Measurements from ENCODE around the gene RNF44. TPM values are rescaled to one million over a fixed set of nuclear protein-coding genes. Genes with fewer than 3 reads are reported as not detected.

RNF44 gene
- total and polyA plus RNA-seq, 2 donors (not counting 1 experiment from before 2014, with no cell fraction given) = 1.4 to 2.6 TPM

GRCh38 chr5:176519810-176520720 is 17.1 kb downstream of the RNF44 start:
- Histone ChIP-seq H3K4me2 (ENCODE audit: extremely low read depth, insufficient read depth, low read length) (no peak overlapping the region), H3K36me3 (ENCODE audit: control insufficient read depth, insufficient read depth, low read length) (no peaks in the 10 kb centered on the region), H3K79me2 (ENCODE audit: control insufficient read depth, insufficient read depth, low read length) (no peaks in the 10 kb centered on the region), H3K4me3 (replicated peaks in 1 of 4; ENCODE audit: control extremely low read depth in 1 of 4, insufficient read depth in 1 of 4, low read depth in 3 of 4, low read length in 4 of 4) (no peak overlapping the region), H3K27ac (ENCODE audit: insufficient read depth, low read length) (no peak overlapping the region), H3K9me3 (ENCODE audit: control insufficient read depth, insufficient read depth, low read depth, low read length) (no peaks in the 10 kb centered on the region), H3K9ac (ENCODE audit: insufficient read depth, low read length) (no peak overlapping the region), H3K27me3 (ENCODE audit: control insufficient read depth, insufficient read depth, low read length) (no peaks in the 10 kb centered on the region), H3K4me1 (ENCODE audit: control insufficient read depth, extremely low read depth, insufficient read depth, low read length) (no peaks in the 10 kb centered on the region), H4K20me1 (ENCODE audit: control insufficient read depth, extremely low read depth, insufficient read depth, low read length) (no peaks in the 10 kb centered on the region), H2AFZ (ENCODE audit: low read length) (no peak overlapping the region)
- no peak for TF ChIP-seq CTCF (conservative IDR thresholded peaks at IDR 0.05 in 1 of 2, IDR thresholded peaks at IDR 0.05 in 1 of 2; ENCODE audit: low read depth in 1 of 2, low read length in 2 of 2)
- TF ChIP-seq EZH2 (IDR thresholded peaks at IDR 0.05; ENCODE audit: low read length, missing control alignments) = no peak
- DNase-seq (ENCODE audit: low read depth in 2 of 2) = no peak

GRCh38 chr5:176517053-176517661 is 20.0 kb downstream of the RNF44 start:
- Histone ChIP-seq H3K4me2 (ENCODE audit: extremely low read depth, insufficient read depth, low read length) (no peak overlapping the region), H3K4me1 (ENCODE audit: control insufficient read depth, extremely low read depth, insufficient read depth, low read length) (no peaks in the 10 kb centered on the region), H3K27me3 (ENCODE audit: control insufficient read depth, insufficient read depth, low read length) (no peaks in the 10 kb centered on the region), H3K36me3 (ENCODE audit: control insufficient read depth, insufficient read depth, low read length) (no peaks in the 10 kb centered on the region), H4K20me1 (ENCODE audit: control insufficient read depth, extremely low read depth, insufficient read depth, low read length) (no peaks in the 10 kb centered on the region), H3K27ac (ENCODE audit: insufficient read depth, low read length) (no peak overlapping the region), H3K9ac (ENCODE audit: insufficient read depth, low read length) (no peak overlapping the region), H3K4me3 (replicated peaks in 1 of 4; ENCODE audit: control extremely low read depth in 1 of 4, insufficient read depth in 1 of 4, low read depth in 3 of 4, low read length in 4 of 4) (no peak overlapping the region), H2AFZ (ENCODE audit: low read length) (no peak overlapping the region), H3K9me3 (ENCODE audit: control insufficient read depth, insufficient read depth, low read depth, low read length) (no peaks in the 10 kb centered on the region), H3K79me2 (ENCODE audit: control insufficient read depth, insufficient read depth, low read length) (no peaks in the 10 kb centered on the region)
- DNase-seq (ENCODE audit: low read depth in 2 of 2) = no peak
- TF ChIP-seq EZH2 (IDR thresholded peaks at IDR 0.05; ENCODE audit: low read length, missing control alignments) = no peak
- TF ChIP-seq CTCF (conservative IDR thresholded peaks at IDR 0.05 in 1 of 2, IDR thresholded peaks at IDR 0.05 in 1 of 2; ENCODE audit: low read depth in 1 of 2, low read length in 2 of 2) = no peak

DNA sequence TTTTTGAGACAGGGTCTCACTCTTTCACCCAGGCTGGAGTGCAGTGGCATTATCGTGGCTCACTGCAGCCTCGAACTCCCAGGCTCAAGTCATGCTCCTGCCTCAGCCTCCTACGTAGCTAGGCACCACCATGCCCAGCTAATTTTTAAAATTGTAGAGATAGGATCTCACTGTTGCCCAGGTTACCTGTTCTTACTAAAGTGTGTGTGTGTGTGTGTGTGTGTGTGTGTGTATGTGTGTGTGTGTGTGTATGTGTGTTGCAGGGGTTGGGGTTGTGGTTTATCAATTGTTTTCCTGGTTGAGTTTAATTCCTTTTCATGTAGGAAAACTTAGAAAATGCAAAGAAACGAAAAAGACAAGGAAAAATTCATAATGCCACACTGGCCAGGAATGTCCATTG is 21.8 kb downstream of the RNF44 start:
- H3K36me3 ChIP-seq (ENCODE audit: control insufficient read depth, insufficient read depth, low read length) = no peaks in the 10 kb centered on the region
- no peak for DNase-seq (ENCODE audit: low read depth in 2 of 2)
- H3K9ac ChIP-seq (ENCODE audit: insufficient read depth, low read length) = no peak overlapping the region
- H4K20me1 ChIP-seq (ENCODE audit: control insufficient read depth, extremely low read depth, insufficient read depth, low read length) = no peaks in the 10 kb centered on the region
- H3K4me2 ChIP-seq (ENCODE audit: extremely low read depth, insufficient read depth, low read length) = no peak overlapping the region
- no peaks in the 10 kb centered on the region for H3K4me1 ChIP-seq (ENCODE audit: control insufficient read depth, extremely low read depth, insufficient read depth, low read length)
- no peaks in the 10 kb centered on the region for H3K79me2 ChIP-seq (ENCODE audit: control insufficient read depth, insufficient read depth, low read length)
- no peaks in the 10 kb centered on the region for H3K27me3 ChIP-seq (ENCODE audit: control insufficient read depth, insufficient read depth, low read length)
- H2AFZ ChIP-seq (ENCODE audit: low read length) = no peak overlapping the region
- H3K27ac ChIP-seq (ENCODE audit: insufficient read depth, low read length) = no peak overlapping the region
- TF ChIP-seq EZH2 (IDR thresholded peaks at IDR 0.05; ENCODE audit: low read length, missing control alignments) (no peak), CTCF (conservative IDR thresholded peaks at IDR 0.05 in 1 of 2, IDR thresholded peaks at IDR 0.05 in 1 of 2; ENCODE audit: low read depth in 1 of 2, low read length in 2 of 2) (no peak)
- no peaks in the 10 kb centered on the region for H3K9me3 ChIP-seq (ENCODE audit: control insufficient read depth, insufficient read depth, low read depth, low read length)
- no peak overlapping the region for H3K4me3 ChIP-seq (replicated peaks in 1 of 4; ENCODE audit: control extremely low read depth in 1 of 4, insufficient read depth in 1 of 4, low read depth in 3 of 4, low read length in 4 of 4)

Measured in fibroblast of lung (primary cell).